GM21526 (cell line): ENCODE data around the gene CRLF3.
"Not testable (repeated sequence)": the region's sequence is repeated elsewhere in the genome, so short reads cannot be mapped to it uniquely, and the experiment has no call there.

Experiments used
- ATAC-seq: cut with Tn5 transposase; IDR thresholded peaks from one replicate; pipeline ENCODE4 v1.9.1; 2021; ENCODE audit warnings: moderate library complexity; ENCODE audit not compliant: unreplicated experiment, low FRiP score

CRLF3 gene

GRCh38 chr17:30824356-30825145 lies at the start of gene CRLF3:
TSS of gene CRLF3 (minus strand) at chr17:30824692. CDS start at chr17:30824651, 41 bp downstream.
- ATAC-seq = peak; percentile 78

GRCh38 chr17:30869005-30869404 lies 44.5 kb upstream of the CRLF3 start:
- ATAC-seq = no peak

GRCh38 chr17:30864636-30865035 lies 40.1 kb upstream of the CRLF3 start:
- ATAC-seq = no peak

GRCh38 chr17:30858556-30859250 lies 34.2 kb upstream of the CRLF3 start:
- ATAC-seq = no peak

- ATAC-seq = no peak
Measured at GRCh38 chr17:30854146-30854545, 29.7 kb upstream of the CRLF3 start.

GRCh38 chr17:30848021-30848420 lies 23.5 kb upstream of the CRLF3 start:
- no peak for ATAC-seq

- no peak for ATAC-seq
Measured at GRCh38 chr17:30840771-30841170, 16.3 kb upstream of the CRLF3 start.

GRCh38 chr17:30838202-30838807 lies 13.8 kb upstream of the CRLF3 start:
- no peak for ATAC-seq

GRCh38 chr17:30832438-30833124 lies 8.1 kb upstream of the CRLF3 start:
- no peak for ATAC-seq

GRCh38 chr17:30831663-30832437 lies 7.4 kb upstream of the CRLF3 start, which contains the start of gene ATAD5:
TSS of gene ATAD5 (plus strand) at chr17:30831966. CDS start at chr17:30832348, 382 bp downstream.
- ATAC-seq = no peak

- no peak for ATAC-seq
Measured at GRCh38 chr17:30831257-30831656, 6.8 kb upstream of the CRLF3 start.

GRCh38 chr17:30829022-30829421 lies 4.5 kb upstream of the CRLF3 start:
- ATAC-seq = no peak

GRCh38 chr17:30827082-30827481 lies 2.6 kb upstream of the CRLF3 start:
- no peak for ATAC-seq

- no peak for ATAC-seq
Measured at GRCh38 chr17:30824002-30824355, 513 bp downstream of the CRLF3 start.

- ATAC-seq = no peak
Measured at GRCh38 chr17:30823421-30823820, 1.1 kb downstream of the CRLF3 start.

- not testable (repeated sequence) for ATAC-seq
Measured at GRCh38 chr17:30822919-30823318, 1.6 kb downstream of the CRLF3 start.

- ATAC-seq = no peak
Measured at GRCh38 chr17:30821871-30822723, 2.4 kb downstream of the CRLF3 start.

- ATAC-seq = no peak
Measured at GRCh38 chr17:30819971-30820705, 4.4 kb downstream of the CRLF3 start.

GRCh38 chr17:30816165-30816564 lies 8.3 kb downstream of the CRLF3 start:
- ATAC-seq = no peak
